HG03354 (cell line): ENCODE data around the gene IL1R1.

Source experiments
- ATAC-seq: cut with Tn5 transposase; IDR thresholded peaks from one replicate; pipeline ENCODE4 v1.9.1; 2021; ENCODE audit warnings: mild to moderate bottlenecking; ENCODE audit not compliant: unreplicated experiment, poor library complexity, severe bottlenecking

Gene IL1R1

DNA sequence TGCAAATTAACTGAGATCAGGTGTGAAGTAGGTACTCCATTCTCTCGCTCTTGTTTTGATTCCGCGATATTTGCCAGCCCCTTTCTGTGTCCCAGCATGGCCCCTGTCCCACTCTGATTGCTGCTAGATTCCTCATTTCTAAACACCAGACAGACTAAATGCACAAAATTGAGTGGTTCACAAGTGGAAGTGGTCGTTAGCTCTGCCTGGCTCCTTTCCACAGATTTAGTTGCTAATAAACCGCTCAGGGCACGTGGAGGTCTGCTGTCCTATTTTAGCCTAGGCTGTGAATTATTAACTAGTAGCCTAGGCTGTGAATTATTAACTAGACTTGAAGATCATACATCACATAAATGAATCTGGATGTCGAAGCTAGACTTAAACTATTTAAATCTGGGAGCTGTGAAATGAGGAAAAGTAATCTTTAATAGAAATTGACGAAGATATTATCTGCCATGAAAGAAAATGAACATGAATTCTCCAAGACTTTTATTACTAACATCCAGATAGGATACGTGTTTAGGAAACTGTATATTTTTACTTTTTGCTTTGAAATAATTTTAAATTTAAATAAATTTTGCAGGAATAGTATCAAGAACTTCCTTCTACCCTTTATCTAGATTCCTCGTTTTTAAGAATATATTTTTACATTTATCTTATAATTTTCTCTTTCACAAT, 48.0 kb downstream of the IL1R1 start:
- ATAC-seq, result no peak

DNA sequence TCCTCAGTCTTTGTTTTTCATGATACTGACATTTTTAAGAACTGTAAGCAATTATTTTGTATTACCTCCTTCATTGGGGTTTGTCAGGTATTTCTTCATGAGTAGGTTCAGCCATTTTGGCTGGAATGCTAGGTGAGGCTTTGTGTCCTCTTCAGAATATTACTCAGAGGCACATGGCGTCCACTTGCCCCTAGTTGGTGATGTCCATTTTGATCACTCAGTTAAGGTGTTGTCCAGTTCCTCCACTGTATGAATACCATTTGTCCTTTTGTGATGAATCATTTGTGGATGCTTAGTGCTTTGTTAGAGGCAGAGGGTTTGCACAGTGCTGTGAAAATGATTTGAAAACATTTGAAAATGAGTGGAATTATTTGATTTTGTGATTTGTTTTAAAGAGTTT, 49.0 kb downstream of the IL1R1 start:
- no peak for ATAC-seq

DNA sequence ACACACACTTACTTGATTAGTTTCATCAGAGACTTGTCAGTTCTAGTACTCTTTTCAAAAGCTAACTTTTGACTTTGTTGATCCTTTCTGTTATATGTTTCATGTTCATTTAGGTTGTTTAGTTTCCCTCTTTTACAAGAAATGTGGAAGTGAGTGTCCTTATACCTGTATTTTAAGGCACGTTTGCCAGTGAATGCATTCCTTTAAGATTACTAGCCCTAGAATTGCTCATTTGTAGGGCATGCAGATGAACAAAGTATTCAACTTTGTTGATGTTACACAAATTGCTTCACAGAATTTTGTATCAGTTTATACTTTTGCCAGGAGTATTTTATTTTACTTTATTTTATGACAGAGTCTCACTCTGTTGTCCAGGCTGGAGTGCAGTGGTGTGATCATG, 50.5 kb downstream of the IL1R1 start:
- ATAC-seq, result no peak

DNA sequence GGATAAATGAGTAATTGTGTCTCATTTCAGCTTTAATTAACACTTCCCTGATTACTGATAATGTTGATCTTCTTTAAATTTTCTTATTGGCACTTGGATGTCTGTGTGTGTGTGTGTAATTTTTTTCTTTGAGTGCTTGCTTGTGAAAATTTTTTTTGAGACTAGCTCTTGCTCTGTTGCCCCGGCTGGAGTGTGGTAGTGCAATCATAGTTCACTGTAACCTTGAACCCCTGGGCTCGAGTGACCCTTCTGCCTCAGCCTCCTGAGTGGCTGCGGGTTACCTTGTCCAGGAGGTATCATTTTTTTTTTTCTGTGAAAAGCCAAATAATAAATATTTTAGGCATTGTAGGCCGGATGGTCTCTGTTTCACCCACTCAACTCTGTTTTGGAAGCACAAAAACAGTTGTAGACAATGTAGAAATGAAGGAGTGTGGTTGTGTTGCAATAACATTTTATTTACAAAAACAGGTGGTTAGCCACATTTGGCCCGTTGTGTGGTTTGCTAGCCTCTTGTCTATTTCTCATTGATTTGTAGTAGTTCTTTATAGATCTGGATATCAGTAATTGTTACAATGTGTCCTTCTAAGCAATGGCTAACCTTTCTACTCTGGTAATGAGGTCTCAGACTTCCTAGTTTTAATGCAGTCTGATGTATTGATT, 52.2 kb downstream of the IL1R1 start:
- no peak for ATAC-seq

DNA sequence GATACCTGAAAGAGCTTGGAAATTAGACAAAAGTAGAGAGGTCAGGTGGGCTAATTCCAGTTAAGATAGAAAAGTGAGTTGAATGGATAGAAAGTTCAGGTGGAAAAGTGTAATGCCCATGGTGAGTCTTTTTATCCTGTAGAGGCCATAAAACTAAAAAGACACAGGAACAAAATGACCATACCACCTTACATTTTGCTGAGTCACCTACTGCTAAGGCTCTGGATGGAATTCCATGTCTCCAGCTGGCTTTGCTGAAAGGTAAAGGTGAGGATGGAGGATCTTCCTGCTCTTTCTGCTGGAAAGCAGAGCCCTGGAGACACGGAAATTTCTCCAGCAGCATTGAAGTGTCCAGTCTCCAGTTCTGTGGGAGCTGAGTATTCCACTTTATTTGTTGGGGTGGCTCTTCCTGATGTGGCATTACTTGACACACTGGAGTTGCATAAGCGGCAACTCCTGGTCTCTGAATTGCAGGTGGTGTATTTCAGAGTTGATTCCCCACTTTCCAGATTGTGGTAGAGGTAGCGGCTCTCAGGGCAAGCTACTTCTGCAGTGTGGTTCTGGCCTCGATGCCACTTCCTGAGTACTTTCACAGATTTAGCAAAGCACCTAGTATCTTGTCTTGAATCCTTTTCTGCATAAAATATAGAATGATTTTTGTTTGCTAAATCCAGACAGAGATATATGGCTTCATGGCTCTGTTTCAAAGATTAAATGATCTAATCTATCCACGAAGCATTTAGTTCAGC, 55.0 kb downstream of the IL1R1 start:
- ATAC-seq, result no peak

DNA sequence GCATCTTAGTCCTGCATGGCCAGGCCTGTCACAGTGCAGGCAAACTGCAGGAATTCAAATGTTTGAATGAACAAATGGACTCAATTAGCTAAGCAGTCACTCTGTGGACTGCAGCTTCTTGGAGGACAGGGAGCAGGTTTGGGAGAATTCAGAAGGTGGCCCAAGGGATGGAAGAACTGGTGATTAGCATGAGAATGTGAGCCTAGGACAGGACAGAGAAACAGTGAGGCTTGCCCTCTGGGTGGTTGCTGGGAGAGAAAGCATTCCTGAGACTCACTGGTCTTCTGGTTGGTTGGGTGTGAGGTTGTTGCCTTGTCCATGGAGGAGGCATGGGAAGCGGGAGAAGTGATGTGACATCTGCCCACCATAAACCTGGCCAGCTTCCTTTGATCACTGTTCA, 58.0 kb downstream of the IL1R1 start:
- ATAC-seq, result no peak

DNA sequence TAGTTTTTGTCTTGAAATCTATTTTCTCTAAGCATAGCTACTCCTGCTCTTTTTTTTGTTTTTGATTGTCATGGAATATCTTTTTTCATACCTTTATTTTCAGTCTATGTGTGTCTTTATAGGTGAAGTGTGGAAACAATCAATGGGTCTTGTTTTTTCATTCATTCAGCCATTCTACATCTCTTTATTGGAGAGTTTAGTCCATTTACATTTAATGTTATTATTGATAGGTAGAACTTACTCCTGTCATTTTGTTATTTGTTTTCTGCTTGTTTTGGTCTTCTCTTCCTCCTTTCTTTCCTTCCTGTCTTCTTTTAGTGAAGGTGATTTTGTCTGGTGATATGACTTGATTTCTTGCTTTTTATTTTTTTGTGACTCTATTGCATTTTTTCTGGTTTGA, 62.1 kb downstream of the IL1R1 start:
- ATAC-seq, result no peak

DNA sequence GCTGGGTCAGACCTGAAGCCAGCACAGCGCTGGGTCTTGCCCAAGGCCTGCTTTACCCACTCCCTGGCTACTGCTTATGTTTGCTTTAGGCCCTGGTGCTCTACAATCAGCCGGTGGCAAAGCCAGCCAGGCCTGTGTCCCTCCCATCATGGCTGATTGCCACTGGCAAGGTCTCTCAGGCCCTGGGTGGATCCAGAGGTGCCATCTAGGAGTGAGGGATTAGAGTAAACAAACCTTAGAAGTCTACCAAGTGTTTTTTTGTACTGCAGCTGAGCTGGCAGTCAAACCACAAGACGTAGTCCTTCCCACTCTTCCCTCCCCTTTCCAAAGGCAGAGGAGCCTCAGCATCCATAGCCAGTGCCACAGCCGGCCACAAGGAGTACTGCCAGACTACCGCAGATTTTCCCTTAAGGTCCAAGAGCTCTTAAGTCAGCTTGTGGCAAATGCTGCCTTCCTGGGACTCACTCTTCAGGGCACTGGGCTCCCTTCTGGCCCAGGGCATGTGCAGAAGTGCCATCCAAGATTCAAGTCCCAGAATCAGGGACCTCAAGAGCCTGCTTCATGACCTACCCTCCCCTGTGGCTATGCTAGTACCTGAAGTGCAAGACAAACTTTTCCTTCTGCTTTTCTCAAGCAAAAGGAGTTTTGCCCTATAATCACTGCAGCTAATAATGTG, 64.3 kb downstream of the IL1R1 start:
- ATAC-seq, result no peak

DNA sequence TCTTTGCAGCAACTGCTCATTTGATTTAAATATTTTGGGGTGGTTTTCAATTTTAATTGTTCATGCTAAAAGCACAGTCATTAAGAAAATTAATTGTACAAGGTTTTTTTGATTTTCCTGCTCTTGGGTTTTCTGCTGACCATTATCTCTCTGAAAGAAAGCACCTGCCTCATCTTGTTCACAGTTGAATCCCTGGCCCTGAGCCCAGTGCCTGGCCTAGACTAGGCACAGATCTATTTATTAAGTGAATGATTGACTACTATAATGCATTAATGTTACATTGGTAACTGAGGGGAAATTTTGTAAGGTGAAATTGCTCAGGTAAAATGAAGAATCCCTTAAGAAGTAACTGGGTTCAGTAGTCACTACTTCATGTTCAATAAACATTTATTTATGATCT, 66.2 kb downstream of the IL1R1 start:
- ATAC-seq, result no peak

DNA sequence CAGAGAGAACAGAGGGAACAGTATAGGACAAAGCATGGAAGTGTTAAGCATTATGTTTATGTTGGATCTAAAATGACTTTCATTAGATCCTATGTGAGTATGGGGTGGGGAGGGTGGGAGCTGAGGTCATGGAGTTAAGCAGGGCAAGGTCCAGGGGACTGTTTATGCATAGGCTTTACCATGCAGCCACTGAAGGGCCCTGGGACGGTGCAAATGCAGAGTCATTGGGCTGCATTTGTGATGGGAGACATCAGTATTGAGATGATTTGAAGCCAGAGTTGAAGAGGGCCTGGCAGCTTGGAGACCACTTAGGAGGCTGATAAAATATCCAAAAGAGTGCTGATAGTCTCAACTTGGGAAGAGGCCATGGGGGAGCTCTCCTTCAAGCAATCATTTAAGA, 66.9 kb downstream of the IL1R1 start:
- no peak for ATAC-seq

DNA sequence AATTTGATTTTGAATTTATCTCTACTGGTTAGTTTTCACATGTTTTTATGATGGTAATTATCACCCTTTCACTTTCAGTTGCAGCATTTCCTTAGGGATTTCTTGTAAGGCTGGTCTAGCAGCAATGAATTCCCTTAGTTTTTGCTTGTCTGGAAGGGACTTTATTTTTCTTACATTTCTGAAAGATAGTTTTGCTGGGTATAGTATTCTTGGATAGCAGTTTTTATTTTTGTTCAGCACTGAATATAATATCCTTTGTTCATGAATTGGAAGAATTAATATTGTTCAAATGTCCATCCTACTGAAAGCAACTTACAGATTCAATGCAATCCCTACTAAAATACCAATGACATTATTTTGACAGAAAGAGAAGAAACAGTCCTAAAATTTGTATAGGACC, 74.5 kb downstream of the IL1R1 start:
- ATAC-seq, result no peak

DNA sequence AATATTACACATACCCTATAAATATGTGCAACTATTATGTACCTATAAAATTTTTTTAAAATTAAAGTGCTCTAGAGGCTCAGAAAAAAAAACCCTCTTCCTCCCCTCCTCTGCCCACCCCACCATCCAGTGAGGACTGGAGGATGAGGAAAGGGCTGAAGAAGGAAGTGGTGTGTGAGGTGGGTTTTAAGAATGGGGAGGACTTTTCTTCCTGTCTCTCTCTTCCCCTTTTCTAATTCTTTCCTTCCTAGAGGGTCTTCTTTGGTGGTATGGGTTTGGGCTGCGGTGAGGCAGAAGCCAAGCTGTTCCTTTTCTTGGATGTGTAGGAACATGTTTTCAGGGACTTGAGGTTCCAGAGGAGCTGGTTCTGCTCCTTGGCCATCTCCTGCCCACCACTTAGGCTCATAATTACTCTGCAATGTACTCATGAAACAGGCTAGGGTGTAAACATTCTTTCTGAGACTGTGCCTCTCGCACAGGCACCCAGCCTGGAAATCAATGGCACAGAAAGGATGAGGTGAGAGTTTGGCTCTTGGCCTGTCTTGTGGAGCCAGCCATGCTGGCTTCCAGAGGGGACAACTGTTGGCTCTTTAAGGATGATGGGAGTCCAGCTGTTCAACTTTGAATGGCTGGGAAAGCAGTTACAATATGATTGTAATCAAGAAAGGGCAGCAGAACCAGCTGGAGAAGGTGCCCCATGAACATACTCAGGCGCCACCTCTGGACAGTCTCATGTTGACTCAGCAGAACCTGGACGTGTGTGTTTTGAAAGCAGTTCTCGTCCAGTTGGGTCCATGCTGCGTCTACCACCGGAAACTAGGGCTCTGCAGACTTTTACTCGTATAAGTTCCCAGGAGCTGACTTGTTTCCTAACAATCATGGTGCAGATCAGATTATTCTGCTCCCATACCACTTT, 82.5 kb downstream of the IL1R1 start:
- no peak for ATAC-seq

DNA sequence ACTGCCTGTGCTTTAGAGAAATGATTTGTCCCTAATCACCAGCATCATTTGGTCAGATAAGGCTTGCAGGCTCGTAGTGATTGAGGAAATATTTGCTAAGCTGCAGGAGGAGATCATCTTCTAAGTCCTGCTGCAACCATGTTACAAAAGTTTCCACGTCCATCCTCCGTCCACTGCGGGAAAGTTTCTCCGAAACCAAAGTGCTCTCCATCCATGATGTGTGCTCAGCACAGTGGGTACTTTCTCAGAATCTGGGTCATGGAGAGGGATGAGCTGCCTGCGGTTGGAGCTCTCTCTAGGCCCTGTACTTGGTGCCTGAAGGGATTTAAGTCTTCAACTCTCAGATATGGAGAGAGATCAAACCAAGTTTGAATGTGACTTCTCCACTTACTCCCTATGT, 83.6 kb downstream of the IL1R1 start:
- ATAC-seq, result no peak

DNA sequence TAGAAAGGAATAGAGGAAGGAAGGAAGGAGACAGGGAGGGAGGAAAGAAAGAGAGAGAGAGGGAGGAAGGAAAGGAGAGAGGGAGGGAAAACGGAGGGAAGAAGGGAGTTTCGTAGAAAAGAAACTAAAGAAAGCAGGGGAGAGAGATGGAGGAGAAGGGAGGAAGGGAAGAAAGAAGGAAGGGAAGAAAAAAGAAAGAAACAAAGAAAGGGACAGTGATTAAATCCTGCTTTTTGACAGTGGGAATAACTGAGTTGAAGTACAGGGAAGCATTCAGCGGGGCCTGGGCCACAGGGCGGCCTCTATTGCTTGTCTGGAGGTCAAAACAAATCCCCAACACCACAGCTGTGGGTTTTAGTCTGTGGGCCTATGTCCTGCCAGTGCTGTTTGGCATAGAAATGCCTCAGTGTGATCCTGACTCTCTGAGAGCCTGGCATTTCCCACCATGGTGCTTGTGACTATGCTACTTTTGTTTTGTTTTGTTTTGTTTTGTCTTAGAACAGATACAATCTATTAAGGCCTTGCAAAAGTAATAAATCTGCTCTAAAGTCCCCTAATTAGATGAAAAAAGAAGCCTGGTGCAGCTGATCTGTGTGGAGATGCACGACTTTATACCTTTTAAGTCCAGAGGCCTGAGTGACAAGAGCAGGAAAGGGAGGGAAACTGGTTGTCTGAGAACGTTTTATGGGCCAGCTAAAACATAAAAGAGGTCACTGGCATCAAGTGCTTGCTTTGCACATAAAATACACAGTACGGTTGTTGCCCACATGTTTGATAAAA, 84.3 kb downstream of the IL1R1 start:
- ATAC-seq, result no peak

DNA sequence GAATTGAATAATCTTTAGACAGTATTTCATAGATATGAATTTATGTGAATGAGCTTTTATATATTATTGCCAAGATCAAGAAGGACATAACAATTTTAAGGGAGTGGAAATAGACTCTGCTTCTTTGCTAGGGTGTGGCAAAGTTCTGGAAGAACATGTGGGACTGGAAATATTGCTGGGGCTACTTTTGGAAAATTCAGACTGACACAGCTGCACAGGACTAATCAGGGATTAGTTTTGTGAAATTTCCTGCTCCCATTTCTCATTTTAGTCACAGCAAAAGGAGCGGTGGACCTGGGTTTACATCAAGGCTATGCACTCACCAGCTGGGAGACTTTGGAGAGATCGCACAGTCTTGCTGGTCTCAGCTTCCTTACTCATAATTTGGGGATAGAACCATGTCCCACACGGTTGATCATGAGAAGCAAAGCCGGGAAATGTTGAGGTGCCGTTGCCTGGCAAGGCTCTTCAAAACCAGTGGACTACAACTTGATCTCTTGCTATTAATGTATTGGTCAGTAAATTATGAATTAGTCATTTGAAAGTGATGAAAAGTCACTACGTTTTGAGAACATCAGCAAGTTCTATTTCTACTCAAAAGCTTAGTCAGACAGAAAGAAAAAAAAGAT, 86.7 kb downstream of the IL1R1 start:
- no peak for ATAC-seq
